Duodenal mucosa (tissue), 2 donors: Measurements from ENCODE around the gene DPF3.

ENCODE experiments used
- H3K27ac ChIP-seq: one replicate; pipeline ENCODE4 v1.7.0; 2013; ENCODE audit warnings: low read depth, low read length
- H3K27me3 ChIP-seq, 2 donors: one replicate each; pipeline ENCODE4 v1.7.0; 2013; ENCODE audit warnings: low read length in 2 of 2, control low read depth in 1 of 2; ENCODE audit not compliant: insufficient read depth in 2 of 2, control insufficient read depth in 1 of 2
- H3K36me3 ChIP-seq, 2 donors: one replicate each; pipeline ENCODE4 v1.7.0; 2013; ENCODE audit warnings: low read length in 2 of 2, control low read depth in 1 of 2; ENCODE audit not compliant: insufficient read depth in 2 of 2, control insufficient read depth in 1 of 2
- H3K4me1 ChIP-seq, 2 donors: one replicate each; pipeline ENCODE4 v1.7.0; 2013; ENCODE audit warnings: low read length in 2 of 2, control low read depth in 1 of 2; ENCODE audit not compliant: insufficient read depth in 2 of 2, control insufficient read depth in 1 of 2
- H3K4me3 ChIP-seq, 2 donors: one replicate each; pipeline ENCODE4 v1.7.0; 2013; ENCODE audit warnings: low read length in 2 of 2, low read depth in 1 of 2
- H3K9ac ChIP-seq, 2 donors: one replicate each; pipeline ENCODE4 v1.7.0; 2013; ENCODE audit warnings: low read length in 2 of 2, low read depth in 1 of 2
- H3K9me3 ChIP-seq, 2 donors: one replicate each; pipeline ENCODE4 v1.7.0; 2013; ENCODE audit warnings: low read length in 2 of 2, control low read depth in 1 of 2; ENCODE audit not compliant: control insufficient read depth in 1 of 2

The DPF3 gene

GRCh38 chr14:72906316-72906715 is 12.4 kb upstream of the DPF3 start:
- Histone ChIP-seq H3K9me3 (no peaks in the 10 kb centered on the region), H3K27me3 (no peaks in the 10 kb centered on the region), H3K4me3 (no peak overlapping the region), H3K36me3 (no peaks in the 10 kb centered on the region), H3K4me1 (peaks cover 8% of the 10 kb centered on the region in 2 donors), H3K9ac (no peak overlapping the region), H3K27ac (no peak overlapping the region)

GRCh38 chr14:72904840-72905561 is 11.1 kb upstream of the DPF3 start:
- H3K9me3 ChIP-seq = no peaks in the 10 kb centered on the region
- no peaks in the 10 kb centered on the region for H3K36me3 ChIP-seq
- no peak overlapping the region for H3K4me3 ChIP-seq
- peaks cover 8% of the 10 kb centered on the region in 2 donors for H3K4me1 ChIP-seq
- no peak overlapping the region for H3K9ac ChIP-seq
- H3K27ac ChIP-seq = no peak overlapping the region
- no peaks in the 10 kb centered on the region for H3K27me3 ChIP-seq

- Histone ChIP-seq H3K27ac (no peak overlapping the region), H3K4me3 (no peak overlapping the region), H3K9ac (peak overlapping the region in 1 of 2 donors; percentile 1), H3K27me3 (no peaks in the 10 kb centered on the region), H3K36me3 (no peaks in the 10 kb centered on the region), H3K4me1 (peaks cover 8% of the 10 kb centered on the region in 2 donors), H3K9me3 (no peaks in the 10 kb centered on the region)
Observed at GRCh38 chr14:72904218-72904617, 10.3 kb upstream of the DPF3 start.

- H3K9me3 ChIP-seq = no peaks in the 10 kb centered on the region
- no peak overlapping the region for H3K4me3 ChIP-seq
- no peak overlapping the region for H3K9ac ChIP-seq
- H3K36me3 ChIP-seq = no peaks in the 10 kb centered on the region
- H3K4me1 ChIP-seq = peaks cover 8% of the 10 kb centered on the region in 2 donors
- no peak overlapping the region for H3K27ac ChIP-seq
- H3K27me3 ChIP-seq = no peaks in the 10 kb centered on the region
Observed at GRCh38 chr14:72903716-72904115, 9.8 kb upstream of the DPF3 start.

- no peak overlapping the region for H3K27ac ChIP-seq
- no peak overlapping the region for H3K4me3 ChIP-seq
- no peaks in the 10 kb centered on the region for H3K36me3 ChIP-seq
- H3K9me3 ChIP-seq = no peaks in the 10 kb centered on the region
- H3K4me1 ChIP-seq = peaks cover 8% of the 10 kb centered on the region in 2 donors
- no peak overlapping the region for H3K9ac ChIP-seq
- H3K27me3 ChIP-seq = no peaks in the 10 kb centered on the region
Observed at GRCh38 chr14:72902801-72903530, 9.1 kb upstream of the DPF3 start.

GRCh38 chr14:72901361-72901760 is 7.5 kb upstream of the DPF3 start:
- Histone ChIP-seq H3K9ac (no peak overlapping the region), H3K4me3 (no peak overlapping the region), H3K27ac (no peak overlapping the region), H3K4me1 (no peaks in the 10 kb centered on the region), H3K36me3 (no peaks in the 10 kb centered on the region), H3K27me3 (no peaks in the 10 kb centered on the region), H3K9me3 (no peaks in the 10 kb centered on the region)

GRCh38 chr14:72898448-72898847 is 4.5 kb upstream of the DPF3 start:
- Histone ChIP-seq H3K36me3 (no peaks in the 10 kb centered on the region), H3K9me3 (no peaks in the 10 kb centered on the region), H3K9ac (no peak overlapping the region), H3K4me1 (peaks cover 9 to 11% of the 10 kb centered on the region in 2 donors), H3K27ac (no peak overlapping the region), H3K4me3 (no peak overlapping the region), H3K27me3 (peaks cover 0 to 9% of the 10 kb centered on the region in 2 donors)

GRCh38 chr14:72894623-72895378 is 900 bp upstream of the DPF3 start:
- Histone ChIP-seq H3K9me3 (no peaks in the 10 kb centered on the region), H3K4me3 (peak overlapping the region; percentile 72 to 89), H3K4me1 (peaks cover 13 to 28% of the 10 kb centered on the region in 2 donors), H3K27me3 (peaks cover 21 to 34% of the 10 kb centered on the region in 2 donors), H3K36me3 (no peaks in the 10 kb centered on the region), H3K9ac (peak overlapping the region; percentile 26 to 69), H3K27ac (no peak overlapping the region)

GRCh38 chr14:72894323-72894622 is 372 bp upstream of the DPF3 start:
- H3K4me3 ChIP-seq = peak overlapping the region; percentile 72 to 89
- no peaks in the 10 kb centered on the region for H3K36me3 ChIP-seq
- no peaks in the 10 kb centered on the region for H3K9me3 ChIP-seq
- no peak overlapping the region for H3K27ac ChIP-seq
- H3K9ac ChIP-seq = peak overlapping the region; percentile 26 to 69
- H3K4me1 ChIP-seq = peaks cover 13 to 28% of the 10 kb centered on the region in 2 donors
- H3K27me3 ChIP-seq = peaks cover 21 to 38% of the 10 kb centered on the region in 2 donors
